Middle frontal gyrus (tissue), 1 donor: ENCODE measurements around the gene IMPDH1.

ENCODE experiments used
- DNase-seq: peaks from one replicate; pipeline ENCODE4 v3.0.0-alpha.2; 2015; ENCODE audit warnings: low spot score; ENCODE audit errors: extremely low spot score

The IMPDH1 gene

DNA sequence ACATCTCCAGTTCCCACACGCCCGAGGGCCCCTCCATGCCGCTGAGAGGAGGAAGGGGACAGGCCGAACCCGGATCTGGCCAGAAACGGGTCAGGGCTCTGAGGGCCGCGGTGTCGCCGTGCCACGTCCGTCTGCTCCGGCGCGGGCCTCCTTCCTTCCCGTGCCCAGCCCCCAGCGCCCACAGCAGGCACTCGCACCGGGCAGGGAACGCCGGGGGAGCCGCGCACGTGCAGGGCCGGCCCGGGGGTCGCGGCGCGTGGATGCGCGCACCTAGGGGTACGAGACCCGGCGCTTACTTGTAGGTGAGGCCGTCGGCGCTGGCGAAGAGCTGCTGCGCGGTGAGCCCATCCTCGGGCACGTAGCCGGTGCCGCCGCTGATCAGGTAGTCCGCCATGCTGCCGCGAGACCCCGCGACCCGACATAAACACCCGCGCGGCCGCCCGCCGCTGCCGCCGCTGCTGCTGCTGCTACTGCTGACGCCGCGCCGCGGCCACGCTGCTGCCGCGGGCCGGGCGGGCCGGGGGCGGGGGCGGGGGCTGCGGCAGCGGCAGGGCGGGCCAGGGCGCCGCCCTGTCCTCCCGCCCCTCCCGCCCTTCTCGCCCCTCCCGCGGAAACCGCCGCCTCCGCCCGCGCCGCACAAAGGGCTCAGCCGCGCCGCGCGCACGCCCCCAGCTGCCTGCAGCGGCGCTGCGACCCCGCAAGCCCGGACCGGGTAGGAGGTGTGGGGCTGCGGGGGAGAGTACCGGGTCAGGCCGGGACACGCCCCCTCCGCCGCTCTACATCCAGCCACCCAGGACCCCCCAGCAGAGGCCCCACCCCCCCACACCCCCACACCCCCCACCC, 4.1 kb downstream of the IMPDH1 start:
- no peak for DNase-seq

DNA sequence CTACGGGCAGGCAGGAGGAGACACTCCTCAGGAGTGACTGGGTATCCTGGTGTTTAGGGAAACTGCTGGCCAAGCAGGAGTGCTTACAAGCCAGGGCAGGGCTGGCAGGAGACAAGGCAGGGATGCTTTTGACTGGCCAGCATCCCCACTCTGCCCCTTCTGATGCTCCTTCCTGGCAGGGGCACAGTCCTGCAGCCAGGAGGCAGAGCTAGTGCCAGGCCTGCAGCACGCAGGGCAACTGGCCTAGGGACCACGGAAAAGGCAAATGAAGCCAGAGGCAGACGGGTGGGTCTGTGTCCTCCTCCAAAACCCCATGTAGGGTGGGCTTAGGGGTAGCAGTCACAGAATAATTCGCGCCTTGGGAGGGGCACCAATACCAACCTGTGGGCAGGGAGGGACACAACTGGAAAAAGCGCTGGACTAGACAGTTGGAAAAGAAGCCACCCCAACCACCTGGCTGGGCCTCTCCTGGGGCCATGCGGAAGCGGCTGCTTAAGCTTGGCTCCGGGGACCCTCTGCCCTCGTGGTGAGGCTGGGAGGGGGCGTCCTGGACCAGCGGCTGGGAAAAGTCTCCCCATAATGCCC, 4.8 kb downstream of the IMPDH1 start:
- DNase-seq = no peak

DNA sequence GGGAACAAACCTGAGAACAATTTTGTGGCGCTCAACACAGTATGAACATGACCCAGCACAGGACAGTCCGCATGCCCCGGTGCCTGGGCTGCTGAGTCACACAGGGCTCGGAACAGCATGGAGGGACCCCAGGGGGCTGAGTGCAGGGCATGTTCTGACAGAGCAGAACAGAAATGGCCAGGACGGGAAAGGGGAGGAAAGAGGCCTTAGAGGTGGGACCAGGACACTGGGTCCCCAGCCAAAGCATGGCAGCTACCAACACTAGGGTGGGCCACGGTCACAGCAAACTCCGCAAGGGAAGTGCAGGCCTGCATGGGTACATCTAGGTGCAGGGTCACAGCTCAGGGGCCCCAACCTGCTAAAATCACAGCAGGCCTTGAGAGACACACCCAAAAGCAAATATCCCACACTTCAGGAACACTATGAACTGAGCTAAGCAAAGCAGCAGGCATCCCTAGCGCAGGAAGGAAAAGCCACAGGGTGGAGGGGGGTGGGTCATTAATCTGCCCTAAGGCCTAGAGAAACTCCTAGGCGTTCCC, 5.6 kb downstream of the IMPDH1 start:
- DNase-seq = no peak

DNA sequence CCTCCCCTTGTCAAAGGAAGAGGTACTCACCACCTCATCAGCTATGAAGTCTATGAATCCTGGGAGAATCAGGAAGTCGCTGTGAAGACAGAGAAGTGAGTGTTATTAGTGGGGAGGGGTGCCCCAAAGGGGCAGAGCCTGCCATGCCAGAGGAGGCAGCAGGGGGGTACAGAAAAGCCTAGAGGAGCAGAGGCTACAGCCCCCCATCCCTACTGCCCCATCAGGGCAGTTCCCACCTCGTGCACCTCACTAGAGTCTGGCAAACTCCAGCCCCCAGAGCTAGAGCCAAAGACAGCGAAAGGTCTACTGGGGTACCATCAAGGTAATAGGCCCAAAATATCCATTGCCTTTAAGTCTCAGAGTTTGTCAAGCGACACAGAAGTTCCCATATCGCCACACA, 6.1 kb downstream of the IMPDH1 start:
- no peak for DNase-seq

DNA sequence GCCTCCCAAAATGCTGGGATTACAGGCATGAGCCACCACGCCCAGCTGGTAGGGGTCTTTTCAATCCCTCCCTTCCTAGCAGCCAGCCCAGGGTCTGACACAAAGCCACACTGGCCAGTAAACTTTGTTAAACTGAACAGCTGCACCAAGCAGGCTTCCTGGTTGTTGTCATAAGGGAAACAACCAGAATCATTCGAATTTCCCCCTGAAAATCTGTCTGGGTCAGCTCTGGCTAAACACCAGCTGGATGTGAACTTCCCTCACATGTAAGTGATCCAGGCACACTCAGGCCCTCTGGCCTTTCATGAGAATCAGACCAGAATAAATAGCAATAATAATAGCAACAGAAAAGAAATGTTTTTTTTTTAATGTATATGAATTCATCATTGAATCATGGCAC, 7.4 kb downstream of the IMPDH1 start:
- no peak for DNase-seq

DNA sequence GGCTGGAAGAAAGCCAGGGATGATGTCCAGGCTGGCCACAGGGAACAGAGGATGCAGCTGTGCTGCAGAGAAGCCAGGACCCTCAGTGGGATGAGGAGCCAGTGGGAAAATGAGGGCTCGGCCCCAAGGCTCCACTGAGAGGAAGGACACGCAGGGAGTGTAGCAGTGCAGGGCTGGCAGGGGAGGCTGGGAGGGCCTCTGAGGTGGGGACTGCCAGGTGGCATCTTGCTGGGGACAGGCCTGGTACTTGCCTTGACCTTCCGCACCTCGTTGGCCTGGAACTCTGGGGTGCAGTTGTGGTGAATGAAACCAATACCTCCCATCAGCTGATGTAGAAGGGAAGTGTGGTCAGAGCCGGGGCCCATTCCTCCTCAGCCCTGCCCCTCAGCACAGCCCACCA, 9.2 kb downstream of the IMPDH1 start:
- DNase-seq = no peak

DNA sequence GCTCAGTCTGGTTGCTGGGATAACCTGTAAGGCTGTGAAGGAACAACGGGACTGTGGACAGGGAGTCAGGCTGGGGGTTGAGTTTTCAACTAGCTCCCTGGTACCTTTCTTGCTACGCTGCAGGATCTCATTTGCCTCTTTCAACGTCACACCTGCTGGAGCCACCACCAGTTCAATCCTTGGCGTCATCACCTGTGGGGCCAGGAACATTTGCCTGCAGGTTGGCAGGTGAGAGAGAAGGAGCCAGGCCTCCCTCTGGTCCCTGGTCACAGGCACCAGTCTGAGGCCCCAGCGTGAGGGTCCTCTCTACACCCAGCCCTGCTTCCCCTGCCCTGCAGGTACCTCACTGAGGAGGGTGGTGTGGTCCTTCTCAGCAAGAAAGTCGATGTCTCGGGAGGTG, 9.8 kb downstream of the IMPDH1 start:
- no peak for DNase-seq

DNA sequence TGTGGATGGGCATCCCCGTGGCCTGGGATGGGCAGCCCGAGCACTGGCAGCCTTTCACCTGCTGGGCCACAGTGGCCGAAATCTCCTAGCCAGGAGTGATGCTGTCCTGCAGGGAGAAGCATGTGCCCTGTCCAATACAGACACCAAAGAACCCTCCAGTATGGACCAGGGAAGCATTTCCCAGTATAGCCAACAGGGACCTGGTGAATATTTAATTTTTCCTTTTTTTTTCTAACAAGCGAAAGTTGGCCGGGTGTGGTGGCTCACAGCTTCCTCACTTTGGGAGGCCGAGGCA, 11.0 kb downstream of the IMPDH1 start:
- DNase-seq = no peak

DNA sequence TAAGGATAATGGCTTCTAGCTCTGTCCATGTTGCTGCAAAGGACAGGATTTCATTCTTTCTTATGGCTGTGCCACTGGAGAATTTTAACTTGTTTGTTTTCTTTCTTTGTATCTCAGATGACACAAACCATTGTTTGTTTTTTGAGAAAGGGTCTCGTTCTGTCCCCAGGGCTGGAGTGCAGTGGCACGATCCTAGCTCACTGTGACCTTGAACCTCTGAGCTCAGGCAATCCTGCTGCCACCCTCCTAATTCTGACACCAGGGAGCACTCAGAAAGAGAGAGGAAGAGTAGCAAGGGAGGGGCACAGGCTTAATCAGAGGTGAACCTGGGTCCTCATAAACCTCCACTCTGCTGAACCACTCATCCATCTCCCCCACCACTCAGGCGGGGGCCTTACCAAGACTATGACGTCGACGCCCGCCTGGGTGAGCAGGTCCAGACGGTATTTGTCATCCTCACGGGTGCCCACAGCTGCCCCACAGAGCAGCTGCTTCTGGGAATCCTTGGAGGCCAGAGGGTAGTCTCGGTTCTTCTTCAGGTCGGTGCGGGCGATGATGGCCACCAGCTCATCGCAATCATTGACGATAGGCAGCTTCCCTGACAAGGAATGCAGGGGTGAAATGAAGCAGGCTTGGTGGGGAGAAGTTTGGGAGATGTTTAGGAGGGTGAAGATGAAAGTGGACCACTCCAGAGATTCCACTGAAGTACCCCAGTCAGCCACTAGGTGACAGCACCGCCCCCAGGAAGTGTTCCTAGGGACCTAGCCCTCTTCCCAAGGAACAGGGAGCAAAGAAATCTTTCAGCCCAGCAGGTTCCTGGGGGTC, 11.6 kb downstream of the IMPDH1 start:
- no peak for DNase-seq

DNA sequence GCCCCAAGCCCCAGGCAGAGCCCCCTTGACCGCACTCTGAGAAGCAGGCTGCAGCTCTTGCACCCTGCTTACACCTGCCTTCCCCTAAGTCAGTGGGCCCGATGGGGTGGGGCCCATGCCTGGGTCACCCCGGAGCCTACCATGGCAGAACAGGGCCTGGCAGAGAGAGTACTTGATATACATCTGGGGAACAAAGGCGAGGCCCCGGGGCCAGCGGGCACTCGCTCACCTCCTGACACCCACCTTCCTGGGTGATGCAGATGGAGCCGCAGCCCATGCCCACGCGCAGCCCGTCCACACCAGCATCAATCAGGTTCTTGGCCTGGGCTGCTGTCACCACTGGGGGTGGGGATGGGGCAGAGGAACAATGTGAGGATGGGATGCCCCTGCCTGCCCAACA, 13.4 kb downstream of the IMPDH1 start:
- no peak for DNase-seq

DNA sequence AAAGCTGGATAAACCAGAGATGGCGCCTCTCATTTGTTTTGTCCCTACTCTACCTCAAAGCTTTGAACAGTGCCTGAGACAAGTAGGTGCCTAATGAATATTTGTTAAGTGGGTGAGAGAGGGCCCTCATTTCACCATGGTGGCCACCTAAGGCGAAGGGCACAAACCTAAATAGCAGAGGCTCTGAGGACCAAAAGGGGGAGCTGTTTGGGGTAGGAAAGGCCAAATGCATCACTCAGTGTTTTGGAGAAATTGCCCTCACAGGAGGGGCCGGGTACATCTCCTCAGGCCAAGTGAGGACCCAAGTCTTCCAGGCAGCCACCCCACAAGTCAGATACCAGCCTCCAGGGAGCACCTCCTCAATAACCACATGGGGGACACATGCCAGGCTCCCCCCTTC, 14.0 kb downstream of the IMPDH1 start:
- DNase-seq = no peak

DNA sequence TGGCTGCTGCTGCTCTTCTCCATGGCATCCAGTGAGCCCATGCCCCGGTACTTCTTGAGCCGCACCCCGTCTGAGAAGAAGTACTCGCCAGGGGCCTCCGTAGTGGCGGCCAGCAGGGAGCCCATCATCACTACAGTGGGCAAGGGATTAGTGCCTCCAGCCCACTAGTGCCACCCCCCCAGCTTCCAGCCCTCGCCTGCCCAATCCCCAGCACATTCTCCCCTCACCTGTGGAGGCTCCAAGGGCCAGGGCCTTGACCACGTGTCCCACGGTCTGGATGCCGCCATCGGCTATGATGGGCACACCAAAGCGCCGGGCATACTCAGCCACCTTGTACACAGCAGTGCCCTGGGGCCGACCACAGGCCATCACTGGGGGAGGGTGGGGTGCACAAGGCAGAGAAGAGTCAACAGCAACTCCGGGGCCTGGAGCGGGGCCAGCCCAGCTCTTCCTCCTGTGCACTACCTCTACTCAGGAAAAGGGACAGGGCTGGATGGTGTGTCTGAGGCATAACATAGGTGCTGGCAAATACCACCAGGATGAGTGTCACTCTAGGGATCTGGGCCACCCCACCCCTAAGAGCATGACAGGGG, 14.8 kb downstream of the IMPDH1 start:
- no peak for DNase-seq

DNA sequence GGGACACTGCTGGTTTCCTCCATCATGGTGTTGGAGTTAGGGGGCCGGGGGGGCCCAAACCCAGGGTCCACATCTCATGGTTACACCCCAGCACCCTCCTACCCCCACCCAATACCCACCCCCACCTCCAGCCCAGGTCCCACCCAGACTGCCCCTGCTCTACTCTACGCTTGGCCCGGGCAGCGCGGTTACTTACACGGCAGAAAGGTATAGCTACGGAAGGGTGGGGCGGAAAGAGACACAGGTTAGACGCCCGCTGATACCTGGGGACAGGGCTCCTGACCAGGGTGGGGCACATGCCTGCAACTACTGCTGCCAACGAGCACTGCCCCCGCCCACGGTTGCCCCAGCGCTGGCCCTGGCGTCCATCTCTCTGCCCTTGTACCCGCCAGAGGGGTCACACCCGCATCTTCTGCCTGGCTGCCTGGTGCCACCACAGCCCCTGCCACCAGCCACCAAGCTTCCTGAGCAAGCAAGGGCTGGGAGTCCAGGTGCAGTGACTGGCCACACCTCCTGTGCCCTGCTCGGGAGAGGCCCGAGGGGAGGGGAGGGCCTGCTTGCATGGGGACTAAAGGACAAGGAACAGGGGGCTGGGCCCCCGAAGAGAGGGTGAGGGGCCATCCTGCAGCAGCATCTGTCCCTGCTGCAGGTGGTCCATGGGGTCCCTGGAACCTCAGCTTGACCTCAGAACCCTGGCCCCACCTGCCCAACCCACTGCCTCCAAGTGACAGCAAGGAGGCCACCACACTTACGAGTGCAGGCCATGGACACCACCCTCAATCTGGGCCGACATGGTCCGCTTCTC, 16.1 kb downstream of the IMPDH1 start:
- DNase-seq = no peak

DNA sequence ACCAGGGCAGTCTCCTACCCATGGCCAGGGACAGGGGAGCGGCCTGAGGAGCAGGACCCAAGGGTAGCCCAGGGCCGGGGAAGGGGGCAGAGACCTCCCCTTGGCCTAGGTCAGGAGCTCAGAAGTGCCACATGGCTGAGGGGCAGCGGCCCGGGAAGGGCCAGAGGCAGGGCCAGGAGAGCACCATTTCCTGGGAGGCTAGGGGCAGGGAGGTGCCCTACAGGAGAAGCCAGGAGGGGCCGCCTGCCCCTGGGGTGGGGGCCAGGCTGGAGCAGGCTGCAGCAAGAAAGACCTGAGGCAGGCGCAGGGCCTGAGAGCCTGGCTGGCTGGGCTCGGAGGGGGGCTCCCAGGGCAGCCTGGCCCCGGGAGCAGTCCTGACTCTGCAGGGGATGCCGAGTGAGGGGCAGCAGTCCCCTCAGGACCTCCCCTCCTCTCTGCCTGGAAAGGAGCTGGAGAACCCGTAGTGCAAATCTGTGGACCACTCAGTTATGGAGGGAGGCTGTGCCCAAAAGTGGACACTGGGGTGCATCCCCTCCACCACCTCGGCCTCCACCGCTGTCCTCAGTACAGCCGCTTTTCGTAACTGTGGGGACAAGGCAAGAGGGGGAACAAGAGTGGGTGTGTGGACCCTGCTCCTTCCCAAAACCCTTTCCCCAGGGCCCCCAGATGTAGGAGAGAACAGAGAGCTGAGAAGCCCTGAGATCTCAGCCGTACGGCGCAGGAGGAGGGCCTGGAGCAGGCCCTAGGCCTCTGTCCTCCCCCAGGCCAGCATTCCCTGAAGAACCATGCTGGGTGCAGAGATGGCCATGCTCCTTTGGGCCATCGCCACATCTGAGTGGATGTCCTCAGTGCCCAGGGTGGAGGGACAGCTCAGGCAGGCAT, 17.1 kb downstream of the IMPDH1 start:
- DNase-seq = no peak

DNA sequence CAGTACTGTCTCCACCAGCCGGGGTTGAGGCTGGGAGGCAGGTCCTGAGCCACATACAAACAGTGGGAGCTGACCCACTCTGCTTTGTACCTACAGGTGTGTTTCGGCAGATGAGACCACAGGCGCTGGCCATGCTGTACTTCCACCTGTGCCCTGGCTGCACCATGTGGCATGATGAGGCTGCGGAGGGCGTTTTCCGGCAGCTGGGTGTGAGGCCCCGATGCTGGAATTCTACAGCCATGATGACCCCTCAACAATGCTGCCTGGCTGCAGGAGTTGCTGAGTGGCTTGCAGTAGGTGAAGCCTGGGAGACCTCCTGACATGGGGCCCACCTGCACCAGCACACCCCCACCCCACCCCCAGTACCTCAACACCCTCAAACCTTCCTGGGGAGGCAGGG, 18.0 kb downstream of the IMPDH1 start:
- DNase-seq = no peak

DNA sequence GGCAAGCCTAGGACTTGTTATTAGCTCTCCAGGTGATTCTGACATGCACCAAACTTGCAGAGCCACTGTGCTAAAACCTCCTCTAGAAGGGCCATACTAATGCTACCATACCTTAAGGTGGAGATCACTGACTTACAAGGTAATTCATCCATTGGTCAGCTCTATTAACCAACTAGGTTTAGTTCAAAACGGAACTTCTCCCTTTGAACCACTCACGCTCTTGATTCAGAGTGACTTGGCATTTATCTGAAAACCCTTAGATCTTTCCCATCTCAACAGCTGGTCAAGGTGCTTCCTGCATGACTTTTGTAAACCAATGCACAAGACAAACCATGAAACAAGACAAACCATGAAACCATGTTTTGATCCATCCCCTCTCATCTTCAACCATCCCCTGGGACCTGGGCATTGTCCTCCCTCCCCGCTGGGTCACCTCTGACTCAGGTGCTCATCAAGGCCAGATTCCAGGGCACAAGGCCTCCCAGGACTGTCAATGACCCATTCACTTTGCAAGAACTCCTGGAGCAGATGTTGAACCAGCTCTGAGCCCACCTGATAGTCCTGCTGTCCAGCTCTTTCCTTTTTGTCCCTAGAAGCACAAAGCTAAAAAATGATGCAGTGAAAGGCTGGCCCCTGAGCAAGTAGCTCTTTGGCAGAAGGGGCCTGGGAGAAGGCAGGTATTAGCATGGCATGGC, 18.8 kb downstream of the IMPDH1 start:
- DNase-seq = no peak

DNA sequence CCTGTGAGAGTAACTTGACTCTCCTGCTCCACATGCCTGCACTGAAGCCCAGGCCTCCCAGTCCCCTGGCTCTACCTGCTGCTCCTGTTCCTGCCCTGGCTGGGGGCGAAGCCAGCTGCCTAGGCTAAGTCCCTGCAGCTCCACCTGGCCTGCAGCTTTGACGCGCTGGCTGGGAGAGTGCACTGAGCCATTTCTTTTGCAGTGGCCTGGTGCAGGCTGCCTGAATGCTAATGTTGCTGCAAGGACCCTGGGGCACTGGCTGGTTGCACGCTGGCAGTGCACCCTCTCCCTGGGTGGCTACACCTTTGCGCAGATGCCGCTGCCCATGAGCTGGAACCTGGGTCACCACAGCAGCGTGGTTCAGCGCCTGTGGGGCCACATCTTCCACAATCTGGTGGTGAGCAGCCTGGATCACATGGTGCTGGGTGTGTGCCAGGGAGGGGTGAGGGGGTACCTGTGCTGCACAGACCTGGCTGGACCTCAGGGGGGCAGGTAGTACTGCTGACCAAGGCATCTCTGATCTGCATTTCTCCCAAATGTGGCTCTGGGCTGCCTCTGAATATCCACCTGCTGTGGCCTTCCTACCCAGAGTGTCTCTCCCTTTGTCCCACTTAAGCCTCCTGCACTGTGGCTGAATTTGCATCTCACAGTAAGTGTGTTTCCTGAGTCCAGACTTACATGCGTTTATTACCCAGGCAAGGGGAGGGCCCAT, 20.0 kb downstream of the IMPDH1 start:
- no peak for DNase-seq

DNA sequence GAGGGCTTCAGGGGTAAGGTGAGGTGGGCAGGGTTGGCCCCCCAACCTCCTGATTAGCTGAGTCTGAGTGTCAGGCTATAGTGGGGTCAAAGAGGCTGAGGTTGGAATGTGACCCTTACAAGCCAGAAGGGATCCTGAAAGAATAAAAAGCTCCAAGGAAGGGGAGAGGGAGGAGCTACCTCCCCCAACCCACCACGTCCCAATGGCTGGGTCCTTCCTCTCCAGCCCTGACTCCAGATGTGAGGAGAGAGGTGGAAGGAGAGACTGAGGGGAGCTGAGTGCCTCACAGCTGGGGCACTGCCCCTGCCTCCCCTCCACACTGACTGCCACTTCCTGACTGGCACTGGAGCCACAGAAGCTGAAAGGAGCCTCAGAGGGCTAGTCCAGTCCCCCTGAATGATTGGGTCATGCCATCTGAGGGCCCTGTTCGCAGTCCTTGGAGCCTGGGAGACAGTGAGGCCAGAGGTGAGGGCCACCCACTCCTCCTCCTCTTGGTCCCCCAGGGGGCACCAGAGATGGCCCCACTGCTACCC, 20.6 kb downstream of the IMPDH1 start:
- no peak for DNase-seq

DNA sequence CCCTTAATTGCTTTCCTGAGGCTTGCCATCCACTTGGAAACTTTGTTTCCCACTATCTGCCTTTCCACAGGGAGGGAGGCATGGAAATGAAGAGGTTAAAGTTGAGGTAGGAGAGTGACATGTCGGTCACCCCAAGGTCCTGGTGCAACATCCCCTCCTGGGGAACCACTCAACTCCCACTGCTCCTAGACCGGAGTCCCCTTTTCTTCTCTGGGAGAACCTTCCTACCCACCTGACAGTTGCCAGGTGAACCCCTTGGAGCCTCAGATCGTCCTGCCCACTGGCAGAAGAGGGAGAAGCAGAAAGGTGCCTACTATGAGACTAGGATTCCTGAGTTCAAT, 21.7 kb downstream of the IMPDH1 start:
- DNase-seq = no peak
